CD14-positive monocyte (primary cell): Measurements from ENCODE around the gene ING1. TPM values are rescaled to one million over a fixed set of nuclear protein-coding genes. Genes with fewer than 3 reads are reported as not detected.

Experiments
- DNase-seq, 3 donors: peaks; one replicate each; pipeline ENCODE4 v3.0.0-alpha.2; 2011 to 2022
- H2AFZ ChIP-seq: 2 replicates; pipeline ENCODE4 v1.6.0; 2012; ENCODE audit warnings: mild to moderate bottlenecking, low read depth, low read length, inconsistent platforms; ENCODE audit not compliant: insufficient read depth, poor library complexity, severe bottlenecking
- H3K27ac ChIP-seq, 2 donors: 1 replicate in 1 of 2; 2 replicates in 1 of 2; pipeline ENCODE4 v1.5.1; 2012 to 2013; ENCODE audit warnings: low read length in 2 of 2, control low read depth in 1 of 2, inconsistent platforms in 1 of 2, low read depth in 1 of 2, mild to moderate bottlenecking in 1 of 2
- H3K27me3 ChIP-seq, 2 donors: one replicate each; pipeline versions ENCODE4 v1.6.0 to v1.6.1; 2011 to 2013; ENCODE audit warnings: low read length in 2 of 2; ENCODE audit not compliant: control insufficient read depth in 2 of 2, insufficient read depth in 2 of 2
- H3K36me3 ChIP-seq, 2 donors: replicated peaks in 1 of 2; 1 replicate in 1 of 2; 2 replicates in 1 of 2; pipeline versions ENCODE4 v1.5.1 to v1.6.1; 2012 to 2013; ENCODE audit warnings: low read length in 2 of 2, control low read depth in 1 of 2, inconsistent platforms in 1 of 2, mild to moderate bottlenecking in 1 of 2; ENCODE audit not compliant: insufficient read depth in 2 of 2, control insufficient read depth in 1 of 2
- H3K4me1 ChIP-seq, 2 donors: 1 replicate in 1 of 2; 2 replicates in 1 of 2; pipeline versions ENCODE4 v1.5.1 to v1.6.1; 2012 to 2013; ENCODE audit warnings: low read length in 2 of 2, control low read depth in 1 of 2, inconsistent platforms in 1 of 2, mild to moderate bottlenecking in 1 of 2, moderate library complexity in 1 of 2; ENCODE audit not compliant: insufficient read depth in 2 of 2, control insufficient read depth in 1 of 2
- H3K4me2 ChIP-seq: replicated peaks from 2 replicates; pipeline ENCODE3; 2012; ENCODE audit warnings: low read length, moderate library complexity, mild to moderate bottlenecking; ENCODE audit not compliant: poor library complexity, severe bottlenecking; ENCODE audit errors: extremely low read depth
- H3K4me3 ChIP-seq, 3 experiments: fragments of 200-600 bp in 1 of 3; sonication (generic) in 1 of 3; replicated peaks in 1 of 3; 1 replicate in 2 of 3; 2 replicates in 1 of 3; pipeline ENCODE4 v1.5.1; 2011 to 2013; ENCODE audit warnings: low read length in 3 of 3, mild to moderate bottlenecking in 3 of 3, control low read depth in 2 of 3, low read depth in 2 of 3, inconsistent platforms in 1 of 3, moderate library complexity in 1 of 3
- H3K79me2 ChIP-seq: 2 replicates; pipeline ENCODE4 v1.6.0; 2012; ENCODE audit warnings: mild to moderate bottlenecking, control low read depth, inconsistent platforms, low read length, moderate library complexity; ENCODE audit not compliant: insufficient read depth
- H3K9ac ChIP-seq: 2 replicates; pipeline ENCODE4 v1.6.0; 2017; ENCODE audit warnings: low read length, mild to moderate bottlenecking; ENCODE audit not compliant: insufficient read depth, poor library complexity, severe bottlenecking
- H3K9me3 ChIP-seq, 2 donors: replicated peaks in 1 of 2; 1 replicate in 1 of 2; 2 replicates in 1 of 2; pipeline versions ENCODE4 v1.5.1 to v1.6.1; 2012 to 2013; ENCODE audit warnings: low read length in 2 of 2, control low read depth in 1 of 2; ENCODE audit not compliant: control insufficient read depth in 1 of 2, insufficient read depth in 1 of 2
- H4K20me1 ChIP-seq: 2 replicates; pipeline ENCODE4 v1.6.0; 2012; ENCODE audit warnings: mild to moderate bottlenecking, low read length, control low read depth, moderate library complexity; ENCODE audit not compliant: insufficient read depth
- H3K27ac Mint-ChIP-seq, 7 donors: one replicate each; pipeline ENCODE4 v1.8.0; 2020; ENCODE audit warnings: mild to moderate bottlenecking in 7 of 7, mixed read lengths in 7 of 7, moderate library complexity in 6 of 7, inconsistent platforms in 2 of 7
- H3K27me3 Mint-ChIP-seq, 3 donors: one replicate each; pipeline ENCODE4 v1.8.0; 2021 to 2022; ENCODE audit warnings: low read depth in 3 of 3, mild to moderate bottlenecking in 3 of 3, mixed read lengths in 3 of 3, moderate library complexity in 3 of 3, inconsistent platforms in 1 of 3
- H3K36me3 Mint-ChIP-seq, 2 donors: one replicate each; pipeline ENCODE4 v1.8.0; 2020; ENCODE audit warnings: mixed read lengths in 2 of 2, inconsistent platforms in 1 of 2, mild to moderate bottlenecking in 1 of 2
- H3K4me1 Mint-ChIP-seq: one replicate; pipeline ENCODE4 v1.8.0; 2020; ENCODE audit warnings: mild to moderate bottlenecking, mixed read lengths
- H3K4me3 Mint-ChIP-seq, 2 donors: one replicate each; pipeline ENCODE4 v1.8.0; 2020; ENCODE audit warnings: mild to moderate bottlenecking in 2 of 2, mixed read lengths in 2 of 2, moderate library complexity in 1 of 2
- H3K9me3 Mint-ChIP-seq, 7 donors: one replicate each; pipeline ENCODE4 v1.8.0; 2020 to 2022; ENCODE audit warnings: mixed read lengths in 7 of 7, mild to moderate bottlenecking in 6 of 7, moderate library complexity in 6 of 7, inconsistent platforms in 2 of 7
- CTCF ChIP-seq: fragments of 200-600 bp; IDR thresholded peaks from one replicate; pipeline ENCODE4 v1.8.0; 2022; ENCODE audit warnings: antibody characterized with exemption, mild to moderate bottlenecking
- WGBS: methylation state at CpG from one replicate; pipeline ENCODE4 v1.1.5; 2013; ENCODE audit warnings: missing lambda C conversion rate; ENCODE audit not compliant: insufficient coverage; 5-methylcytosine and 5-hydroxymethylcytosine counted together
- intact Hi-C, 2 donors: fragments of 100-400 bp; cut with micrococcal nuclease; formaldehyde crosslinking; loops; one replicate each; pipeline versions ENCODE4 v1.15.0 to v1.15.1; 2023
- polyA plus RNA-seq, 3 donors: library from polyadenylated mRNA; depleted of rRNA in 1 of 3; unstranded in 2 of 3; stranded (reverse) in 1 of 3; fragments of 300-500 nt in 2 of 3; fragments of >200 nt in 1 of 3; fragmentation: Illumina TruSeq in 2 of 3; gene quantifications; 1 replicate in 2 of 3; 2 replicates in 1 of 3; pipeline ENCODE4 v1.2.3, GENCODE V29; 2012 to 2021

Gene ING1
- polyA plus RNA-seq, 3 donors = 8.4 to 128 (median 11.8) TPM

- intact Hi-C loops = loop anchor here in 1 of 2 donors (5.0 kb wide), 1 partner anchor 36 kb away; no protein-coding TSS in a partner anchor
- Histone ChIP-seq H3K4me1 (peaks cover 51 to 61% of the 10 kb centered on the region in 2 donors), H3K27me3 (no peaks in the 10 kb centered on the region), H3K4me3 (peak overlapping the region in 1 of 3 experiments; percentile 44), H3K9ac (peak overlapping the region; percentile 37), H2AFZ (no peak overlapping the region), H3K27ac (peak overlapping the region; percentile 91), H3K79me2 (peaks cover 54% of the 10 kb centered on the region), H3K4me2 (peak overlapping the region; percentile 57), H3K9me3 (no peaks in the 10 kb centered on the region), H3K36me3 (peaks cover 33 to 69% of the 10 kb centered on the region in 2 donors), H4K20me1 (no peaks in the 10 kb centered on the region)
- Mint-ChIP-seq H3K36me3 (peaks cover 58 to 76% of the 10 kb centered on the region in 2 donors), H3K4me3 (no peak overlapping the region), H3K9me3 (no peaks in the 10 kb centered on the region), H3K27ac (peak overlapping the region; percentile 84 to 96 (median 94)), H3K4me1 (peaks cover 55% of the 10 kb centered on the region), H3K27me3 (no peaks in the 10 kb centered on the region)
- no peak for TF ChIP-seq CTCF
- 100% methylated on average over 1 of the region's 4 CpGs for WGBS
- DNase-seq = no peak
Measured at GRCh38 chr13:110698689-110699088, 14.8 kb upstream of the ING1 start.

- Mint-ChIP-seq H3K27me3 (no peaks in the 10 kb centered on the region), H3K27ac (peak overlapping the region; percentile 84 to 96 (median 94)), H3K9me3 (no peaks in the 10 kb centered on the region), H3K4me3 (peak overlapping the region in 1 of 2 donors; percentile 61), H3K4me1 (peaks cover 60% of the 10 kb centered on the region), H3K36me3 (peaks cover 59 to 73% of the 10 kb centered on the region in 2 donors)
- 62% methylated on average over 10 of the region's 15 CpGs for WGBS
- peak overlapping the region in 1 of 3 experiments; percentile 44 for H3K4me3 ChIP-seq
- peak; percentile 58 to 66 (median 63) for DNase-seq
- H3K4me1 ChIP-seq = peaks cover 58 to 68% of the 10 kb centered on the region in 2 donors
- H3K36me3 ChIP-seq = peaks cover 30 to 62% of the 10 kb centered on the region in 2 donors
- intact Hi-C loops = loop anchor here (5.0 kb wide), 1 partner anchor 37 kb away; no protein-coding TSS in a partner anchor
- peaks cover 61% of the 10 kb centered on the region for H3K79me2 ChIP-seq
- peak overlapping the region; percentile 57 for H3K4me2 ChIP-seq
- H3K9ac ChIP-seq = peak overlapping the region; percentile 37
- peak overlapping the region; percentile 91 for H3K27ac ChIP-seq
- no peaks in the 10 kb centered on the region for H3K27me3 ChIP-seq
- H3K9me3 ChIP-seq = no peaks in the 10 kb centered on the region
- H4K20me1 ChIP-seq = no peaks in the 10 kb centered on the region
- no peak overlapping the region for H2AFZ ChIP-seq
- TF ChIP-seq CTCF = no peak
Measured at GRCh38 chr13:110699148-110700145, 14.1 kb upstream of the ING1 start.
